Germinal center (tissue), 1 donor: ENCODE data around the gene ISLR.

ENCODE experiments used
- DNase-seq: peaks from one replicate; pipeline ENCODE4 v3.0.0; 2012; ENCODE audit warnings: mixed read lengths, low spot score

Gene ISLR

DNA sequence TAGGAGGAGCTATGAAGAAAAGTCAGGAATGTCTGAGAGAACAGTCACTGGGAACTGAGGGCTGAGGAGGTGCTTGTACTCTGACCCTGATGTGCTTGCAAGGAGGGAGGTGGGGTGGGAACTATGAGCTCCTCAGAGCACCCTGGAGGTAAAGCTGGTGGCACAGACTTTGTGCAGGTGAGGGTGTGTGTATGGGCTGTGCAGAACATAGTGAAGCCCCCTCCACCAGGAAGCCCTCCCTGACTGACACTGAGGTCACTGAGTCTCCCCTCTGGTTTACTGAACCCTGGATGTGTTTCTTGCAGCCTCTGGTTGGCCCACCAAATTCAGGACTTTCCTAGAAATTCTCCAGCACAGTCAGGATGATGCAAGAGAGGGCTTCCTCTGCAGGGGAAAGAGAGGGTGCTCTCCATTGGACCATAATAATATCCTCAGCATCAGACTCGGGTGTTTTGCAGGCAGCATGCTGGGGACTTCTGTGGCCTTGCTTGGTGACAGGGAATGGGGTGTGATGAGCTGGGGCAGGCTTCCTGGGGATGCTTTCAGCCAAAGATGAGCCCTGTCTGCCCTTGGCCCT lies 1.5 kb upstream of the ISLR start:
- DNase-seq = no peak

DNA sequence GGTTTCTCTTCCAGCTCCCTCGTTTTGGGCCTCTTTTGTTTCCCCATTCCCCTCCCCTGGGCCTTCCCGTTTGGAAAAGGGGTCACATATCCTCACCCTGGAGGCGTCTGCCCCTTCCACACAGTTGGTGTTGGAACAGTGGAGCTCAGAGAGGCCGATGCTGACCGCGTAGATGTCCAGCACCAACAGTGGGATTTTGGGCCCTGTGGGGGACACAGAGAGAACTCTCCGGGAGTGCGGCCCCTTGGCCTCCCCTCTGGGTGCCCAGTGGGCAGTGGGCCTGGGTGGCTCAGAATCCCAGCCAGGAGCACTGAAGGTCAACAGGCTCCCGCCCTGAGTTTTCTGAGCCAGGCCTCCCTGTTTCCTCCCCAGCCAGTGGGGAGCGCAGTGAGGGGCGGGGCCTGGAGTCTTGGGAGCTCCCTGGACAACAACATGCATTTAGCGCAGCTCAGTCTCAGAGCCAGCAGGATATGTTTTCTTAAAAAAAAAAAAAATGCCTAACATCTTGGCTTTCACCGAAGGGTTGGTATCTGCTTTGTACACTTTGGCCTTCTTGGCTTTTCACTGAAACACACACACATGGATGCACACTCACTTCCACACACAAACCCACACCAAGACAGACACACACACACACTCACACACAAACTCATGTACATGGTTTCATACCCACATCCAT lies 670 bp upstream of the ISLR start:
- DNase-seq = no peak

DNA sequence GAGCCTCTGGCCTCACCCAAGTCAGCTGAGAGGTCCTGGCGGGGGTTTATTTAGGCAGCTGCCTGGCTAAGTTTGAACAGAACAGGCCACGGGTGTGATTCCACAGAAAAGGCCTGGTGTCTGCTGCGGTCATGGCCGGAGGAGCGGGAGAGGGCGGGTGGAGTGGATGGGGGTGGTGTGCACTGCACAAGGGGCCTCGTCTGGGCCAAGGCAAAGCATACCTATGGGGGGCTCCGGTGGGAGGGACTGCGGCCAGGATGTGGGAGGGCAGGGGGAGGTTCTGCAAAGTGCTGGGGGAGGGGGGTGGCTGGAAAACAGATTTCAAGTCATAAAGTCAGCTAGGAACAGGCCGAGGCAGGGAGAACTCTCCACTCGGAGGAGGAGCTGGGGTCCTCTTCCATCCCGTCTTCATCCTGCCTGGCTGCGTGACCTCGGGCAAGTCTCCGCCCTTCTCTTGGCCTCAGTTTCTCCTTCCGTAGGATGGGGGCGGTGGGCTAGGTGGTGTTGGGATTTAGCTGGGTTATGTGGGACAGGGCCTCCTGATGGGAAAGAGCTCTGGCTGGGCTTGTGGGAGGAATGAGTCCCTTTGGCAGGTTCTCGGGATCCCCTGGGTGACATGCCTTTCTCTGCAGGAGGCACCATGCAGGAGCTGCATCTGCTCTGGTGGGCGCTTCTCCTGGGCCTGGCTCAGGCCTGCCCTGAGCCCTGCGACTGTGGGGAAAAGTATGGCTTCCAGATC lies 878 bp downstream of the ISLR start:
- DNase-seq = no peak

DNA sequence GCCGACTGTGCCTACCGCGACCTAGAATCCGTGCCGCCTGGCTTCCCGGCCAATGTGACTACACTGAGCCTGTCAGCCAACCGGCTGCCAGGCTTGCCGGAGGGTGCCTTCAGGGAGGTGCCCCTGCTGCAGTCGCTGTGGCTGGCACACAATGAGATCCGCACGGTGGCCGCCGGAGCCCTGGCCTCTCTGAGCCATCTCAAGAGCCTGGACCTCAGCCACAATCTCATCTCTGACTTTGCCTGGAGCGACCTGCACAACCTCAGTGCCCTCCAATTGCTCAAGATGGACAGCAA lies 1.4 kb downstream of the ISLR start:
- no peak for DNase-seq

DNA sequence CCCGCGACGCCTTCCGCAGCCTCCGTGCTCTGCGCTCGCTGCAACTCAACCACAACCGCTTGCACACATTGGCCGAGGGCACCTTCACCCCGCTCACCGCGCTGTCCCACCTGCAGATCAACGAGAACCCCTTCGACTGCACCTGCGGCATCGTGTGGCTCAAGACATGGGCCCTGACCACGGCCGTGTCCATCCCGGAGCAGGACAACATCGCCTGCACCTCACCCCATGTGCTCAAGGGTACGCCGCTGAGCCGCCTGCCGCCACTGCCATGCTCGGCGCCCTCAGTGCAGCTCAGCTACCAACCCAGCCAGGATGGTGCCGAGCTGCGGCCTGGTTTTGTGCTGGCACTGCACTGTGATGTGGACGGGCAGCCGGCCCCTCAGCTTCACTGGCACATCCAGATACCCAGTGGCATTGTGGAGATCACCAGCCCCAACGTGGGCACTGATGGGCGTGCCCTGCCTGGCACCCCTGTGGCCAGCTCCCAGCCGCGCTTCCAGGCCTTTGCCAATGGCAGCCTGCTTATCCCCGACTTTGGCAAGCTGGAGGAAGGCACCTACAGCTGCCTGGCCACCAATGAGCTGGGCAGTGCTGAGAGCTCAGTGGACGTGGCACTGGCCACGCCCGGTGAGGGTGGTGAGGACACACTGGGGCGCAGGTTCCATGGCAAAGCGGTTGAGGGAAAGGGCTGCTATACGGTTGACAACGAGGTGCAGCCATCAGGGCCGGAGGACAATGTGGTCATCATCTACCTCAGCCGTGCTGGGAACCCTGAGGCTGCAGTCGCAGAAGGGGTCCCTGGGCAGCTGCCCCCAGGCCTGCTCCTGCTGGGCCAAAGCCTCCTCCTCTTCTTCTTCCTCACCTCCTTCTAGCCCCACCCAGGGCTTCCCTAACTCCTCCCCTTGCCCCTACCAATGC lies 2.0 kb downstream of the ISLR start:
- no peak for DNase-seq

DNA sequence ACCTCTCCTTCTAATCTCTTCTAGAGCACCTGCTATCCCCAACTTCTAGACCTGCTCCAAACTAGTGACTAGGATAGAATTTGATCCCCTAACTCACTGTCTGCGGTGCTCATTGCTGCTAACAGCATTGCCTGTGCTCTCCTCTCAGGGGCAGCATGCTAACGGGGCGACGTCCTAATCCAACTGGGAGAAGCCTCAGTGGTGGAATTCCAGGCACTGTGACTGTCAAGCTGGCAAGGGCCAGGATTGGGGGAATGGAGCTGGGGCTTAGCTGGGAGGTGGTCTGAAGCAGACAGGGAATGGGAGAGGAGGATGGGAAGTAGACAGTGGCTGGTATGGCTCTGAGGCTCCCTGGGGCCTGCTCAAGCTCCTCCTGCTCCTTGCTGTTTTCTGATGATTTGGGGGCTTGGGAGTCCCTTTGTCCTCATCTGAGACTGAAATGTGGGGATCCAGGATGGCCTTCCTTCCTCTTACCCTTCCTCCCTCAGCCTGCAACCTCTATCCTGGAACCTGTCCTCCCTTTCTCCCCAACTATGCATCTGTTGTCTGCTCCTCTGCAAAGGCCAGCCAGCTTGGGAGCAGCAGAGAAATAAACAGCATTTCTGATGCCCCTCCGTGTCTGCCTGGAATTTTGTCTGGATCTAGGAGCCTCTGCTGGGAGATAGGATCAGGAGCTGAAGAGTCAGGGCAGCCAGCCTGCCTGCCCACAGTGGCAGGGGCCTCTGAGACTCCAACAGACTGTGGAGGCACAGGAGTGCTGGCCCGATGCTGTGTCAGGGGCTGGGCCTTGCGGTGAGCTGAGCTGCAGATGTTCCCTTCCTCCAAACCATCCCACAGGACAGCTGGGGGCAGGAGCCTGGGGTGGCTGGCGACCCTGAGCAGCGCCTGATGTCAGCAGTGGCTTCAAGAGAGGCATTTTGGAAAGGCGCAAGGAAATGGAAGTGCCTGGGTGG lies 3.0 kb downstream of the ISLR start:
- no peak for DNase-seq

- no peak for DNase-seq
Measured at GRCh38 chr15:74178326-74179100, 5.0 kb downstream of the ISLR start.

DNA sequence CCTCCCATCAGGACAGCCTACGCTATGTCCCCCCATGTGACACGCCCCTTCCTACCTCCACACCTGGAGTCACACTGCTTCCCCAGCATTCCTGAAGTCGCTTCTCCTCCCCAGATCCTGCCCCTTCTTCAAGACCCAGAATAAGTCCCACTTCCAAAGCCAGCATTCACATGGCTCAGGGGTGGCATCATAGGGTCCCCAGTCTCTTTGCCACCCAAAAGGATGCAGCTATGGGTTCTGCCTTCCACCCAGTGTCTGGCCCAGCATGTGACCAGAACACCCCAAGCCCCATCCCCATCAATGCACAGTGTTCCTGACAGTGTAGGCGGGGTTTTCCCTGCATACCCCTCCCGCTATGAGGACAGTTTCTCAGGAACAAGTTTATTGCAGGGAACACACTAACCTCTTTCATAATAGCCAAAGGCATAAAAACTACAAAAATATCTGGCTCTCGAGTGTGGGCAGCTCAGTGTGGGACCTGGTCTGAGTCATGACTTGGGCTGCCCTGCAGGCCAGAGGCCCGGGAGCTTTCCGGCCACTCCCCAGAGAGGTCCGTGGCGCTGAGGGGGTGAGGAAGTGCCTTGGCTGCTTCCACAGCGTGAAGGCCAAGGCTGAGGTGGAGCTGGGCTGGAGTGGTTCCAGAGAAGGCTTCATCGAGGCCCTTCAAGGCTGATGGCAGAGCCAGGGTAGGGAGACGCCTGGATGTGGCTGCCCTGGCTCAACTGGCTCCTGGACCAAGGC lies 5.8 kb downstream of the ISLR start:
- DNase-seq = no peak

GRCh38 chr15:74179983-74180880 lies 6.7 kb downstream of the ISLR start:
- no peak for DNase-seq

GRCh38 chr15:74180881-74181602 lies 7.5 kb downstream of the ISLR start:
- no peak for DNase-seq

DNA sequence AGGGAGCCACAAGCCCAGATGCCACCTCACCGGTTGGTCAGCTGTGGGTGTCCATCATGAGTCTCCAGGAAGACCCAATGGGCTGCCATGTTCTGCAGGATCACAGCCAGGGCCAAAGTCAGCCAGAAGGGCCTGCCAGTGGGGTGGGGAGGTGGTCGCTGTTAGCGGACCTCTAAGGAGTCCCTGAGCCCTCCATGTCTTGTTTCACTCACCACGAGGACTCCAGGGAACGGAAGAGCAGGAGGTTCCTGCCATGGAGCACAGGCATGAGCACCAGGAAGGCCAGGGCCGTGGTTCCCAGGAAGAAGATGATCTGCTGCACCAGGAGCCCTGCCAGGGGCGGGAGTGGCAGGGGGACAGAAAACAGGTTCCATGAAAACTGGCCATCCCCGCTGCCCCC lies 8.6 kb downstream of the ISLR start:
- no peak for DNase-seq

- no peak for DNase-seq
Measured at GRCh38 chr15:74184582-74185091, 11.1 kb downstream of the ISLR start.

GRCh38 chr15:74185710-74186348 lies 12.3 kb downstream of the ISLR start:
- DNase-seq = no peak

DNA sequence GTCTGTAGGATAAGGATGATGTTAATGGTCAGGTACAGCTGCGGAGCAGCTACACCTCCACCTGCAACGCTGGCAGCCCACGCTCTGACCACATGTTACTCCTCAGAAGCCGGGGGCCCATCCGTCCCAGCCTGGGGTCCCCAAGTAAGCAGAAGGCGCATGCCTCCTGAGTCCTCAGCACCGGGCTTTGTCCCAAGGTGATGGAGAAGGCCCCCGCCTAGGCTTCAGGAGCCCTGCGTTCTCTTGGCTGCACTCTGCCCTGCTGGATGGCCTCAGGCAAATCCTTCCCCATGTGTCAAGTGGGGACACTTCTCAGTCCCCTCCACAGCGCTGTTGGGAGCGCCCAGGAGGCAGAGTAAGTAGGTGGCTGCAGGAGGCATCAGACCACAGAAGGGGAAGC lies 14.7 kb downstream of the ISLR start:
- DNase-seq = no peak

- no peak for DNase-seq
Measured at GRCh38 chr15:74191798-74192197, 18.3 kb downstream of the ISLR start.

- no peak for DNase-seq
Measured at GRCh38 chr15:74192751-74193150, 19.2 kb downstream of the ISLR start.

DNA sequence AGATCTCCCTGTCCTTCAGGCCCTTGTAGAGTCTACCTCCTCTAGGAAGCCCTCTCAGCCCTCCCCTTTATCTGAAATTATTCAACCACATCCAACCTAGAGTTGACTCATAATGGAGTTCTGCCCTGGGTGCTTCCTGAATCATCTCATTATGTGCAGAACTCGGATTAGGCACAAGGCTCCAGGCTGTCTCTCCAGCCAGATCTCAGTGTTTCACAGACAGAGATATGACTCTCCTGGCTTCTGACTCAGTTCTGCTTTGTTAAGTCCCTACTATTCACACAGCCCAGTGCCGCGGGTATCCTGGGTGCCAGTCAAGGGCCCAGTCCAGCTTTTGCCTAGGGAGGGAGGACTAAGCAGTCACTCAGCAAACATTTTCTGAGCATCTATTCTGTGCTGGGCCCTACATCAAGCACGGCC lies 19.8 kb downstream of the ISLR start:
- no peak for DNase-seq
